ENCODE measurements around the gene SLC6A11. TPM values are rescaled to one million over a fixed set of nuclear protein-coding genes. Genes with fewer than 3 reads are reported as not detected.

The SLC6A11 gene
- total and polyA plus RNA-seq, 2 of the 8 experiments (the other 6 are each of a cell fraction or from before 2014, with no cell fraction given) = 0.78 to 1.5 TPM

DNA sequence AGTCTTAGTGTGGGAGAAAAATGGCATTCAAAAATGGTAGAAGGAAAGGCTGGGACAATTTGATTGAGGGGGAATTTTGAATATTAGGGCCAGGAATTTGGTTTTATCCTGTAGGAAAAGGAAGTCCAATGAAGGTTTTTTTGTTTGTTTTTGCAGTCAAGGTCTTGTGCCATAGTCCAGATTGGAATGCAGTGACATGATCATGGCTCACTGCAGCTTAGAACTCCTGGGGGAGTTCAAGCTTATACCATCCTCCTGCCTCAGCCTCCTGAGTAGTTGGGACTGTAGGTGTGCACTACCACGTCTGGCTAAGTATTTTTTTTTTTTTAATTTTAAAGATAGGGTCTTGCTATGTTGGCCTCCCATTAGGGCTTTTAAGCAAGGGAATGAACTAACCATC is 2.6 kb upstream of the SLC6A11 start:
- ChIA-PET CTCF (ENCODE audit: partially characterized antibody) (interaction anchor here (0.6 to 1.3 kb wide), 6 partner anchors 15 to 183 kb away, joined by 3 to 4 read pairs (median 3); no protein-coding TSS in a partner anchor), POLR2A (ENCODE audit: partially characterized antibody) (no interaction called here)
- peaks cover 15 to 37% (median 35%) of the 10 kb centered on the region in 4 experiments for H3K27me3 ChIP-seq (replicated peaks in 1 of 4; ENCODE audit: control insufficient read depth in 3 of 4, extremely low read depth in 1 of 4, insufficient read depth in 3 of 4, low read length in 3 of 4)

More for the DNA sequence above, 2.6 kb upstream of the SLC6A11 start:
- H3K4me3 ChIP-seq (ENCODE audit: extremely low read depth in 1 of 4, insufficient read depth in 2 of 4, low read depth in 3 of 4, low read length in 4 of 4) = no peak overlapping the region
- H3K14ac ChIP-seq (ENCODE audit: insufficient read length) = no peak overlapping the region
- H3K4ac ChIP-seq (replicated peaks; ENCODE audit: insufficient read length, low read depth, low read length) = no peak overlapping the region
- H4K20me1 ChIP-seq (replicated peaks in 1 of 2; ENCODE audit: control insufficient read depth in 1 of 2, insufficient read depth in 2 of 2, low read length in 2 of 2) = no peaks in the 10 kb centered on the region
- H2BK120ac ChIP-seq (replicated peaks; ENCODE audit: low read depth, low read length) = no peak overlapping the region
- no peak overlapping the region for H3K27ac ChIP-seq (ENCODE audit: low read depth, low read length)
- no peak overlapping the region for H4K5ac ChIP-seq (ENCODE audit: insufficient read length, low read depth, low read length)
- H2AFZ ChIP-seq (ENCODE audit: low read length) = no peak overlapping the region
- peaks cover 2% of the 10 kb centered on the region; the same call in 1 of the 2 replicates for H3K23me2 ChIP-seq (ENCODE audit: low read depth, low read length)
- no peaks in the 10 kb centered on the region; a peak in 1 of 4 replicates for H3K9me3 ChIP-seq (ENCODE audit: insufficient read depth in 2 of 2, low read depth in 1 of 2, low read length in 1 of 2)
- H3K36me3 ChIP-seq (ENCODE audit: control insufficient read depth in 2 of 4, insufficient read depth in 4 of 4, low read length in 3 of 4) = no peaks in the 10 kb centered on the region
- H2AK5ac ChIP-seq (ENCODE audit: low read depth, low read length) = no peak overlapping the region
- H2BK5ac ChIP-seq (ENCODE audit: low read depth, low read length) = no peak overlapping the region
- peaks cover 0 to 5% (median 3%) of the 10 kb centered on the region in 4 experiments; a peak in 5 of 7 replicates for H3K4me1 ChIP-seq (replicated peaks in 1 of 4; ENCODE audit: control insufficient read depth in 3 of 4, insufficient read depth in 4 of 4, low read length in 3 of 4)
- TF ChIP-seq RXRA (IDR thresholded peaks at IDR 0.05; ENCODE audit: insufficient read depth, low read depth, low read length) = no peak
- TF ChIP-seq, protein P1, sequence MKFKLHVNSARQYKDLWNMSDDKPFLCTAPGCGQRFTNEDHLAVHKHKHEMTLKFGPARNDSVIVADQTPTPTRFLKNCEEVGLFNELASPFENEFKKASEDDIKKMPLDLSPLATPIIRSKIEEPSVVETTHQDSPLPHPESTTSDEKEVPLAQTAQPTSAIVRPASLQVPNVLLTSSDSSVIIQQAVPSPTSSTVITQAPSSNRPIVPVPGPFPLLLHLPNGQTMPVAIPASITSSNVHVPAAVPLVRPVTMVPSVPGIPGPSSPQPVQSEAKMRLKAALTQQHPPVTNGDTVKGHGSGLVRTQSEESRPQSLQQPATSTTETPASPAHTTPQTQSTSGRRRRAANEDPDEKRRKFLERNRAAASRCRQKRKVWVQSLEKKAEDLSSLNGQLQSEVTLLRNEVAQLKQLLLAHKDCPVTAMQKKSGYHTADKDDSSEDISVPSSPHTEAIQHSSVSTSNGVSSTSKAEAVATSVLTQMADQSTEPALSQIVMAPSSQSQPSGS (IDR thresholded peaks at IDR 0.05; ENCODE audit: low read length) = no peak
- no peak for TF ChIP-seq BCL11A (IDR thresholded peaks at IDR 0.05; ENCODE audit: low read depth in 2 of 2, low read length in 2 of 2)
- no peak for TF ChIP-seq ASH2L (IDR thresholded peaks at IDR 0.05; ENCODE audit: low read length)
- no peak for TF ChIP-seq JUND (IDR thresholded peaks at IDR 0.05; ENCODE audit: low read length)
- no peaks in the 10 kb centered on the region for H3K79me2 ChIP-seq (ENCODE audit: control insufficient read depth in 1 of 2, insufficient read depth in 2 of 2, low read length in 2 of 2)
- H4K8ac ChIP-seq (ENCODE audit: extremely low read depth, insufficient read depth, low read length) = no peak overlapping the region
- H2BK15ac ChIP-seq (ENCODE audit: low read length) = no peak overlapping the region
- no peak overlapping the region for H3K23ac ChIP-seq (ENCODE audit: insufficient read length)
- H3K18ac ChIP-seq (ENCODE audit: extremely low read depth, low read length) = no peak overlapping the region
- H3K9ac ChIP-seq (replicated peaks in 1 of 4; ENCODE audit: extremely low read depth in 1 of 4, low read depth in 3 of 4, low read length in 3 of 4) = no peak overlapping the region
- H4K91ac ChIP-seq (replicated peaks; ENCODE audit: insufficient read length, low read length) = no peak overlapping the region
- H3K79me1 ChIP-seq (ENCODE audit: low read depth, low read length) = no peaks in the 10 kb centered on the region
- WGBS, 2 experiments (ENCODE audit: extremely low coverage in 1 of 2, insufficient coverage in 1 of 2, insufficient read length in 1 of 2, insufficient replicate concordance in 2 of 2, low coverage in 1 of 2, low lambda C conversion rate in 2 of 2, missing lambda C conversion rate in 1 of 2) = 64% methylated on average over 1 of the region's 1 CpG; no CpG with 5 or more reads in 1 of the 2 experiments
- no peak overlapping the region for H3K4me2 ChIP-seq (ENCODE audit: insufficient read depth in 1 of 2, low read depth in 2 of 2, low read length in 2 of 2)
- no peak for DNase-seq (ENCODE audit: low read depth in 1 of 2, low spot score in 2 of 2)
- no peak overlapping the region for H2BK12ac ChIP-seq (ENCODE audit: low read depth, low read length)
- no peak overlapping the region for H3K56ac ChIP-seq (replicated peaks; ENCODE audit: insufficient read length, low read depth, low read length)
- H2BK20ac ChIP-seq (ENCODE audit: low read length) = no peak overlapping the region
- no peak for FAIRE-seq

All from H1 (cell line).